ENCODE results near the gene OAS2.

GRCh38 chr12:112939761-112940381, 38.4 kb upstream of the OAS2 start:
- TF ChIP-seq POLR2A (IDR thresholded peaks at IDR 0.05): no peak
- TF ChIP-seq EP300 (IDR thresholded peaks at IDR 0.05): no peak
- no peak for TF ChIP-seq CTCF (IDR thresholded peaks at IDR 0.05)

Data from stomach (tissue), 4 donors.